Panc1 (cell line): ENCODE measurements around the gene OR9Q1. TPM values are rescaled to one million over a fixed set of nuclear protein-coding genes. Genes with fewer than 3 reads are reported as not detected.

Experiments used
- ATAC-seq: fragments of 200-7000 bp; cut with Tn5 transposase; 2 replicates; pipeline ENCODE4 v1.9.1; 2020; ENCODE audit warnings: mild to moderate bottlenecking, moderate library complexity
- BruUV-seq: library from RNA; stranded (reverse); fragments of 400-500 nt; replicated peaks from 2 replicates; lab custom pipeline; 2021; lab: Mats Ljungman, UMichigan
- CTCF ChIA-PET: fragments of 300-600 bp; sonication (Branson Sonifier 250); formaldehyde crosslinking; loops from one replicate; lab custom pipeline; 2022; ENCODE audit warnings: antibody characterized with exemption; lab: Charles Lee
- POLR2A ChIA-PET: fragments of 300-600 bp; sonication (Branson Sonifier 250); formaldehyde crosslinking; loops from one replicate; lab custom pipeline; 2022; ENCODE audit warnings: antibody characterized with exemption; lab: Charles Lee
- DNase-seq: peaks from one replicate; pipeline ENCODE4 v3.0.0-alpha.2; 2010; ENCODE audit warnings: low read depth, low spot score
- H3K27ac ChIP-seq: 2 replicates; pipeline ENCODE4 v1.5.1; 2011; ENCODE audit warnings: mild to moderate bottlenecking, low read length, inconsistent platforms
- H3K27me3 ChIP-seq: fragments of 200-500 bp; sonication (Bioruptor generic); 2 replicates; pipeline ENCODE4 v1.6.0; 2014; ENCODE audit warnings: low read length, inconsistent platforms; ENCODE audit not compliant: control insufficient read depth, insufficient read depth
- H3K36me3 ChIP-seq: fragments of 200-500 bp; sonication (Bioruptor generic); 2 replicates; pipeline ENCODE4 v1.5.1; 2014; ENCODE audit warnings: inconsistent platforms, mild to moderate bottlenecking, low read length, moderate library complexity; ENCODE audit not compliant: control insufficient read depth, insufficient read depth
- H3K4me1 ChIP-seq: 2 replicates; pipeline ENCODE4 v1.5.1; 2011; ENCODE audit warnings: inconsistent platforms, mild to moderate bottlenecking, low read length, moderate library complexity; ENCODE audit not compliant: control insufficient read depth, insufficient read depth
- H3K4me3 ChIP-seq, 2 experiments: 2 replicates each; pipeline ENCODE4 v1.5.1; 2011 to 2012; ENCODE audit warnings: low read depth in 2 of 2, low read length in 2 of 2, mild to moderate bottlenecking in 2 of 2, inconsistent platforms in 1 of 2, moderate library complexity in 1 of 2
- H3K9me3 ChIP-seq: fragments of 200-500 bp; sonication (Bioruptor generic); 2 replicates; pipeline ENCODE4 v1.5.1; 2014; ENCODE audit warnings: low read depth, mild to moderate bottlenecking, inconsistent platforms, low read length, moderate library complexity; ENCODE audit not compliant: control insufficient read depth, insufficient read depth
- CTCF ChIP-seq: fragments of 450-650 bp; IDR thresholded peaks from 2 replicates; pipeline ENCODE4 v1.5.1; 2017; ENCODE audit warnings: mild to moderate bottlenecking
- POLR2AphosphoS5 ChIP-seq: IDR thresholded peaks from 2 replicates; pipeline ENCODE4 v1.6.1; 2012; ENCODE audit warnings: mild to moderate bottlenecking, low read depth, low read length, moderate library complexity
- REST ChIP-seq, 2 experiments: IDR thresholded peaks; 2 replicates each; pipeline ENCODE4 v1.6.1; 2011 to 2012; ENCODE audit warnings: low read depth in 2 of 2, control low read depth in 1 of 2, low read length in 1 of 2, mild to moderate bottlenecking in 1 of 2, moderate library complexity in 1 of 2; ENCODE audit not compliant: insufficient read depth in 1 of 2
- SIN3A ChIP-seq: IDR thresholded peaks from 2 replicates; pipeline ENCODE4 v1.6.1; 2012; ENCODE audit warnings: low read depth, mild to moderate bottlenecking, low read length, moderate library complexity, borderline replicate concordance; ENCODE audit not compliant: insufficient read depth
- TCF7L2 ChIP-seq: IDR thresholded peaks from 2 replicates; pipeline ENCODE4 v1.6.1; 2011; ENCODE audit warnings: mild to moderate bottlenecking, low read depth, low read length, inconsistent platforms
- in situ Hi-C: cut with HindIII; loops from 2 replicates; pipeline ENCODE4 v1.10.0; 2016; ENCODE audit warnings: low sequenced_read_pairs, low pct_unique_long_range_greater_than_20kb
- intact Hi-C: fragments of 100-400 bp; cut with micrococcal nuclease; formaldehyde crosslinking; loops from one replicate; pipeline ENCODE4 v1.10.0; 2022; ENCODE audit not compliant: unreplicated experiment
- total RNA-seq: library from RNA; stranded (reverse); gene quantifications from one replicate; pipeline ENCODE4 v1.2.1, GENCODE V29; 2021; ENCODE audit not compliant: unreplicated experiment

OR9Q1 gene
- total RNA-seq, 1 experiment from 2014 or later: not detected

- ATAC-seq (no peak), DNase-seq (no peak)
- ChIA-PET CTCF (no interaction called here), POLR2A (no interaction called here)
- H3K4me1 ChIP-seq: no peaks in the 10 kb centered on the region
- H3K9me3 ChIP-seq: no peaks in the 10 kb centered on the region
- no TSS peak for BruUV-seq
- no peak overlapping the region for H3K4me3 ChIP-seq
- in situ Hi-C loops: no loop called here
- no peaks in the 10 kb centered on the region for H3K27me3 ChIP-seq
- no peaks in the 10 kb centered on the region for H3K36me3 ChIP-seq
- intact Hi-C loops: no loop called here
- TF ChIP-seq SIN3A: no peak
- no peak for TF ChIP-seq TCF7L2
- no peak for TF ChIP-seq REST (IDR thresholded peaks at IDR 0.05; ENCODE audit: insufficient read depth in 1 of 2, low read depth in 2 of 2, low read length in 1 of 2)
- TF ChIP-seq CTCF: no peak
- TF ChIP-seq POLR2AphosphoS5: no peak
- H3K27ac ChIP-seq: no peak overlapping the region
These were observed 19.7 kb downstream of the OR9Q1 start for GRCh38 chr11:58043379-58043778.

GRCh38 chr11:58046231-58046630 lies 22.6 kb downstream of the OR9Q1 start:
- intact Hi-C loops: no loop called here
- ATAC-seq: no peak
- ChIA-PET POLR2A (no interaction called here), CTCF (no interaction called here)
- no peak overlapping the region for H3K27ac ChIP-seq
- H3K4me3 ChIP-seq: no peak overlapping the region
- TF ChIP-seq POLR2AphosphoS5: no peak
- no peak for TF ChIP-seq CTCF
- TF ChIP-seq TCF7L2: no peak
- TF ChIP-seq REST (IDR thresholded peaks at IDR 0.05; ENCODE audit: insufficient read depth in 1 of 2, low read depth in 2 of 2, low read length in 1 of 2): no peak
- TF ChIP-seq SIN3A: no peak
- in situ Hi-C loops: no loop called here
- no peaks in the 10 kb centered on the region for H3K36me3 ChIP-seq
- BruUV-seq: no TSS peak
- H3K4me1 ChIP-seq: no peaks in the 10 kb centered on the region
- no peak for DNase-seq
- no peaks in the 10 kb centered on the region for H3K27me3 ChIP-seq
- no peaks in the 10 kb centered on the region for H3K9me3 ChIP-seq
